NCI-H1105 treated with DMSO at 0.1 percent for 48 hours (cell line): ENCODE results near the gene TAF1.
"Not testable (repeated sequence)": the region's sequence is repeated elsewhere in the genome, so short reads cannot be mapped to it uniquely, and the experiment has no call there.

Experiments used
- DNase-seq: peaks from one replicate; lab custom pipeline; 2025; lab: John Stamatoyannopoulos, UW

The TAF1 gene

GRCh38 chrX:71502080-71502479 is 135.9 kb downstream of the TAF1 start:
- not testable (repeated sequence) for DNase-seq

GRCh38 chrX:71504346-71504745 is 138.2 kb downstream of the TAF1 start:
- DNase-seq = no peak

GRCh38 chrX:71509289-71509688 is 143.1 kb downstream of the TAF1 start:
- no peak for DNase-seq

- DNase-seq = no peak
These were observed 144.0 kb downstream of the TAF1 start for GRCh38 chrX:71510161-71510560.

- DNase-seq = not testable (repeated sequence)
These were observed 147.6 kb downstream of the TAF1 start for GRCh38 chrX:71513731-71514130.

- no peak for DNase-seq
These were observed 148.3 kb downstream of the TAF1 start for GRCh38 chrX:71514367-71515037.

GRCh38 chrX:71515038-71515396 is 148.9 kb downstream of the TAF1 start:
- no peak for DNase-seq
